Aorta (tissue), 5 donors: ENCODE measurements around the gene DHX9. TPM values are rescaled to one million over a fixed set of nuclear protein-coding genes. Genes with fewer than 3 reads are reported as not detected.

Experiments
- ATAC-seq: fragments of 200-7000 bp; cut with Tn5 transposase; one replicate; pipeline ENCODE4 v1.9.1; 2022; ENCODE audit warnings: moderate library complexity; ENCODE audit not compliant: low FRiP score
- DNase-seq, 2 donors: peaks; one replicate each; pipeline ENCODE4 v3.0.0-alpha.2; 2020
- H3K27ac ChIP-seq, 2 donors: one replicate each; pipeline ENCODE4 v1.5.1; 2013; ENCODE audit warnings: low read length in 2 of 2, mild to moderate bottlenecking in 2 of 2, moderate library complexity in 2 of 2, control low read depth in 1 of 2, inconsistent platforms in 1 of 2, low read depth in 1 of 2
- H3K27me3 ChIP-seq, 2 donors: one replicate each; pipeline ENCODE4 v1.6.1; 2013; ENCODE audit warnings: control low read depth in 1 of 2, low read length in 1 of 2, mild to moderate bottlenecking in 1 of 2, moderate library complexity in 1 of 2; ENCODE audit not compliant: insufficient read depth in 2 of 2, control insufficient read depth in 1 of 2
- H3K36me3 ChIP-seq, 2 donors: one replicate each; pipeline ENCODE4 v1.6.1; 2013; ENCODE audit warnings: control low read depth in 1 of 2, low read length in 1 of 2, mild to moderate bottlenecking in 1 of 2; ENCODE audit not compliant: insufficient read depth in 2 of 2, control insufficient read depth in 1 of 2
- H3K4me1 ChIP-seq, 2 donors: one replicate each; pipeline ENCODE4 v1.6.1; 2013; ENCODE audit warnings: low read length in 2 of 2, control low read depth in 1 of 2, mild to moderate bottlenecking in 1 of 2, moderate library complexity in 1 of 2; ENCODE audit not compliant: insufficient read depth in 2 of 2, control insufficient read depth in 1 of 2
- H3K4me3 ChIP-seq, 2 donors: one replicate each; pipeline ENCODE4 v1.5.1; 2013; ENCODE audit warnings: low read length in 2 of 2, control low read depth in 1 of 2, mild to moderate bottlenecking in 1 of 2
- H3K9me3 ChIP-seq: one replicate; pipeline ENCODE4 v1.6.1; 2013; ENCODE audit warnings: mild to moderate bottlenecking, low read length; ENCODE audit not compliant: control insufficient read depth
- WGBS, 2 donors: extraction: QIAGEN DNeasy Blood & Tissue Kit; methylation state at CpG; one replicate each; pipeline ENCODE4 v1.1.7; 2013; 5-methylcytosine and 5-hydroxymethylcytosine counted together
- intact Hi-C, 2 donors: fragments of 100-400 bp; cut with DNase I; formaldehyde crosslinking; loops; one replicate each; pipeline versions ENCODE4 v1.14.2 to v1.15.0; 2022
- polyA plus RNA-seq, 2 donors: library from polyadenylated mRNA; stranded (reverse); fragments of 200-250 nt; gene quantifications; one replicate each; pipeline ENCODE4 v1.2.3, GENCODE V29; 2013
- total RNA-seq, 2 donors: library from RNA; stranded (reverse); fragmentation: NEBNext Ultra II Directional; extraction: Animal tissue kit (Norgen Biotek cat#: 25700); gene quantifications; one replicate each; pipeline ENCODE4 v1.2.1, GENCODE V29; 2021
- donor health status: healthy with polysubstance abuse.
- donor health status: Bipolar disorder and iron deficiency.
- donor health status: DM: no; HTN: no; CAD: no.
- donor health status: DM: no; HTN: no; CAD: no.
- donor health status: DM: yes; HTN: yes; CAD: no.

The DHX9 gene
- total and polyA plus RNA-seq, 4 donors, result 32.2 to 95.9 (median 72.7) TPM

DNA sequence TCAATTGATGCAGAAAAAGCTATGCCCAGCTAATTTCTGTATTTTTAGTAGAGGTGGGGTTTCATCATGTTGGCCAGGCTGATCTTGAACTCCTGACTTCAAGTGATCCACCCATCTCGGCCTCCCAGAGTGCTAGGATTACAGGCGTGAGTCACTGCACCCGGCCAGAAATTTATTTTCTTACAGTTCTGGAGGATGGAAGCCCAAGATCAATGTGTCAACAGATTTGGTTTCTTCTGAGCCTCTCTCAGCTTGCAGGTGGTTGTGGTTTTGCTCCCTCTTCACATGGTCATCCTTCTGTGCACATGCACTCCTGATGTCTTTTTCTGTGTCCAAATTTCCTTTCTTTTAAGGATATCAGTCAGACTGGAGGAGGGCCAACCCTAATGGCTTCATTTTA, 78.2 kb downstream of the DHX9 start:
- H3K27me3 ChIP-seq, result no peaks in the 10 kb centered on the region
- H3K9me3 ChIP-seq, result peaks cover 2% of the 10 kb centered on the region
- 68 to 74% methylated on average over 3 of the region's 3 CpGs for WGBS, 2 donors
- DNase-seq, result no peak
- no peaks in the 10 kb centered on the region for H3K36me3 ChIP-seq
- no peak overlapping the region for H3K4me3 ChIP-seq
- ATAC-seq, result no peak
- H3K27ac ChIP-seq, result no peak overlapping the region
- H3K4me1 ChIP-seq, result no peaks in the 10 kb centered on the region
- intact Hi-C loops, result no loop called here

- H3K27ac ChIP-seq, result no peak overlapping the region
- no peaks in the 10 kb centered on the region for H3K9me3 ChIP-seq
- no peak for ATAC-seq
- H3K4me3 ChIP-seq, result no peak overlapping the region
- WGBS, 2 donors, result 82 to 87% methylated on average over 1 of the region's 1 CpG
- intact Hi-C loops, result no loop called here
- no peaks in the 10 kb centered on the region for H3K4me1 ChIP-seq
- no peaks in the 10 kb centered on the region for H3K36me3 ChIP-seq
- H3K27me3 ChIP-seq, result no peaks in the 10 kb centered on the region
- no peak for DNase-seq
Measured at GRCh38 chr1:182925661-182926060, 86.5 kb downstream of the DHX9 start.

DNA sequence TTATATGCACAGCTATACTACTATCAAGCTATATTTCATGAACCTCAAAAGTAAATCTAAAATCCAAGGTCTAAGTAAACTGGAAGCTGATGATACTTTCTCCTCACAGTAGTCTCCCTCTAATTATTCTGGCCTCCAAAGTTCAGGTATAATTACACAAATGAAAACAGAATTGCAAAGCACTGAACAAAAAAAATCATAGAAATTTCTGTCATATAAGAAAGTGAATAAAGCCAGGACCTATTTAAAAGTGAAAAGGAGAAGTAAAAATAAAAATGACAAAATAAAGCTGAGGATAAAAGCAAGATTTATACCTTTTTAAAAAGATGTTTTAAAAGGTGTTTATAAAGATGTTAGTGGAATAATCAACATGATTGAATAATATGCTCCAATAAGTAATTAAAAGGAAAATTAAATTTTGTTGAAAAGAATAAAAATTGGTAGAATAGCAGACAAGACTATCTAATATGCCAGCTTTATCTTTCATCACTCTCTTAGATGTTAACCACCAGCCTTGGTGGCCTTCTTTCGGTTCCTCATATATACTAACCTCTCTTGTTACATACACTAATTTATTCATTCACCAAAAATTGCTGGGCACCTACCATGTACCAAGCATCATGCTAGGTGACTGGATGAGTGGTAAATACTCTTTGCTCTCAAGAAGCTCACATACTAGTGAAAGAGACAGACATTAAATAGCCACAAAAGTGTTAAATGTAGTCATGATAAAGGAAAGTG, 88.7 kb downstream of the DHX9 start:
- Histone ChIP-seq H3K27ac (no peak overlapping the region), H3K27me3 (no peaks in the 10 kb centered on the region), H3K9me3 (no peaks in the 10 kb centered on the region), H3K4me3 (no peak overlapping the region), H3K36me3 (no peaks in the 10 kb centered on the region), H3K4me1 (no peaks in the 10 kb centered on the region)
- 84 to 93% methylated on average over 1 of the region's 1 CpG for WGBS, 2 donors
- intact Hi-C loops, result no loop called here
- no peak for ATAC-seq
- no peak for DNase-seq

- intact Hi-C loops, result no loop called here
- no peak for DNase-seq
- H3K4me1 ChIP-seq, result no peaks in the 10 kb centered on the region
- no peaks in the 10 kb centered on the region for H3K36me3 ChIP-seq
- no peak overlapping the region for H3K4me3 ChIP-seq
- no peaks in the 10 kb centered on the region for H3K9me3 ChIP-seq
- no peaks in the 10 kb centered on the region for H3K27me3 ChIP-seq
- ATAC-seq, result no peak
- no peak overlapping the region for H3K27ac ChIP-seq
- WGBS, 2 donors, result 71 to 78% methylated on average over 1 of the region's 1 CpG
Measured at GRCh38 chr1:182930985-182931384, 91.8 kb downstream of the DHX9 start.

DNA sequence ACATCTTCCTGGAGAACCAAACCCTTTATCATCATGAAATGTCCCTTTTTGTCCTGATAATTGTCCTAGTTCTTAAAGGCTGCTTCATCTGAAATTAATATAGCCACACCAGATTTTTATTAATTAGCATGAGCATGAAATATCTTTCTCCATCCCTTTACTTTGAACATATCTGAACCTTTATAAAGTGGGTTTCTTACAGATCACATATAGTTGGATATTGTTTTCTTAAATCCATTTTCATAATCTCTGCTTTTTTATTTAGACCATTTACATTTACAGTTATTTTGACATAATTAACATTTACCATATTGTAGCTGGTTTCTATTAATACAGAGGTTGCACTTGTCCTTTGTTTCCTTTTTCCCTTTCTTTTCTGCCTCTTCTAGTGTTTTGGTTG, 96.6 kb downstream of the DHX9 start:
- intact Hi-C loops, result no loop called here
- Histone ChIP-seq H3K9me3 (no peaks in the 10 kb centered on the region), H3K4me3 (no peak overlapping the region), H3K27ac (no peak overlapping the region), H3K27me3 (no peaks in the 10 kb centered on the region), H3K4me1 (no peaks in the 10 kb centered on the region), H3K36me3 (no peaks in the 10 kb centered on the region)
- ATAC-seq (no peak), DNase-seq (no peak)

Other genes starting within 250 kb of the DHX9 start
- gene RGS16, start 235.0 kb upstream of the DHX9 start, total RNA-seq, result 10 to 100 TPM in 1 of 2 donors, 1 to 10 TPM in 1; 9.2 to 20.9 TPM
- gene RGS16, start 235.0 kb upstream of the DHX9 start, polyA plus RNA-seq, result 1 to 10 TPM in 1 of 2 donors, under 1 TPM in 1; 0.50 to 7.0 TPM
- gene RGS8, start 154.8 kb upstream of the DHX9 start, total RNA-seq, result under 1 TPM in 1 of 2 donors, not detected in 1; 0.10 TPM
- gene RGS8, start 154.8 kb upstream of the DHX9 start, polyA plus RNA-seq, result not detected
- 10 to 100 TPM; 16.1 to 36.6 TPM for gene NPL, start 49.6 kb upstream of the DHX9 start, total RNA-seq
- gene NPL, start 49.6 kb upstream of the DHX9 start, polyA plus RNA-seq, result 10 to 100 TPM in 1 of 2 donors, 1 to 10 TPM in 1; 4.8 to 14.8 TPM
- gene SHCBP1L, start 113.8 kb downstream of the DHX9 start, total RNA-seq, result not detected
- not detected for gene SHCBP1L, start 113.8 kb downstream of the DHX9 start, polyA plus RNA-seq
- gene LAMC1, start 184.1 kb downstream of the DHX9 start, total RNA-seq, result 100 to 1,000 TPM; 242 to 247 TPM
- 10 to 100 TPM; 20.8 to 66.4 TPM for gene LAMC1, start 184.1 kb downstream of the DHX9 start, polyA plus RNA-seq